K562 (cell line): ENCODE measurements around the gene ANKRD11. TPM values are rescaled to one million over a fixed set of nuclear protein-coding genes. Genes with fewer than 3 reads are reported as not detected.

Experiments used
- ARID3A ChIP-seq: IDR thresholded peaks from 2 replicates; pipeline ENCODE4 v1.6.1; 2012; ENCODE audit warnings: low read depth, low read length, improper control_type of control experiment, borderline replicate concordance
- CREB5 ChIP-seq: fragments of 250-450 bp; sonication (Bioruptor Pico); IDR thresholded peaks from 2 replicates; pipeline ENCODE4 v1.5.0; 2020; ENCODE audit warnings: mild to moderate bottlenecking
- ETV5 ChIP-seq: sonication (generic); formaldehyde crosslinking; IDR thresholded peaks from 2 replicates; pipeline ENCODE4 v1.4.0; 2020; ENCODE audit warnings: low read depth, mild to moderate bottlenecking, missing genetic modification reagents
- HNRNPH1 ChIP-seq: fragments of 200-400 bp; formaldehyde crosslinking; optimal IDR thresholded peaks from 2 replicates; pipeline ENCODE3; 2017; ENCODE audit warnings: low read depth, mild to moderate bottlenecking, low read length, moderate library complexity
- MEF2D ChIP-seq: conservative IDR thresholded peaks from 2 replicates; pipeline ENCODE4 v1.6.1; 2016; ENCODE audit warnings: low read depth, missing genetic modification characterization, missing compliant biosample characterization
- RREB1 ChIP-seq: fragments of 250-450 bp; sonication (Bioruptor Pico); IDR thresholded peaks from 2 replicates; pipeline ENCODE4 v1.4.0; 2020
- SIRT6 ChIP-seq: IDR thresholded peaks from one replicate; pipeline ENCODE4 v1.6.1; 2012; ENCODE audit warnings: low read depth, mild to moderate bottlenecking, control low read depth, inconsistent platforms, low read length, moderate library complexity
- TRIM28 ChIP-seq: fragments of 450-650 bp; IDR thresholded peaks from 2 replicates; pipeline ENCODE4 v1.6.1; 2017
- ZMIZ1 ChIP-seq, 2 experiments: fragments of 150-350 bp in 1 of 2; IDR thresholded peaks; 2 replicates each; pipeline ENCODE4 v1.6.1; 2012 to 2016; ENCODE audit warnings: low read depth in 2 of 2, low read length in 2 of 2, mild to moderate bottlenecking in 1 of 2, moderate library complexity in 1 of 2
- ZNF165 ChIP-seq: fragments of 250-450 bp; sonication (Bioruptor Pico); IDR thresholded peaks from 2 replicates; pipeline ENCODE4 v1.4.0; 2020; ENCODE audit warnings: borderline replicate concordance
- ZNF512 ChIP-seq: IDR thresholded peaks from 2 replicates; pipeline ENCODE4 v1.6.1; 2016; ENCODE audit warnings: missing genetic modification characterization, missing compliant biosample characterization
- polyA plus RNA-seq, 8 experiments: library from polyadenylated mRNA; depleted of rRNA in 4 of 8; stranded (reverse) in 5 of 8; unstranded in 3 of 8; fragments of >200 nt; fragmentation: Nextera tagmentation in 2 of 8; fragmentation: Illumina TruSeq in 1 of 8; extraction: Ambion mirVana in 2 of 8; extraction: Trizol in 1 of 8; gene quantifications; 2 replicates each; pipeline versions ENCODE4 v1.2.1 to v1.2.3, GENCODE V29; 2011 to 2014; ENCODE audit warnings: inconsistent platforms in 1 of 8, missing spikeins in 1 of 8
- total RNA-seq, 7 experiments: library from RNA; depleted of rRNA in 6 of 7; stranded (reverse); fragments of >200 nt in 6 of 7; fragmentation: Illumina TruSeq in 2 of 7; extraction: Trizol in 2 of 7; gene quantifications; 2 replicates each; pipeline versions ENCODE4 v1.2.1 to v1.2.3, GENCODE V29; 2011 to 2021; ENCODE audit warnings: low replicate concordance in 1 of 7

The ANKRD11 gene
- total and polyA plus RNA-seq, 9 of the 15 experiments (the other 6 are each of a cell fraction or from before 2014, with no cell fraction given), result 4.7 to 126 (median 31.7) TPM

GRCh38 chr16:89505204-89506112 is 15.1 kb upstream of the ANKRD11 start (continued):
- TF ChIP-seq ZNF512 (no peak), TRIM28 (peak; percentile 72), CREB5 (CRISPR knock-in tag) (no peak), ARID3A (no peak), RREB1 (CRISPR knock-in tag) (no peak), MEF2D (tag) (0 out of 2 replicates have a peak, but pooled peaks have one; percentile 30), ZNF165 (CRISPR knock-in tag) (no peak), ZMIZ1 (IDR thresholded peaks at IDR 0.05; ENCODE audit: low read depth in 2 of 2, low read length in 2 of 2) (no peak), SIRT6 (no peak), HNRNPH1 (no peak), ETV5 (CRISPR knock-in tag) (no peak)
